ENCODE data around the gene ALDOC.
"Not testable (repeated sequence)": the region's sequence is repeated elsewhere in the genome, so short reads cannot be mapped to it uniquely, and the experiment has no call there.

ALDOC gene

GRCh38 chr17:28576758-28577465, at the start of gene ALDOC:
ALDOC (minus strand) TSS chr17:28576895; CDS start chr17:28575532, 1,363 bp downstream.
- DNase-seq, result peak; percentile 89

DNA sequence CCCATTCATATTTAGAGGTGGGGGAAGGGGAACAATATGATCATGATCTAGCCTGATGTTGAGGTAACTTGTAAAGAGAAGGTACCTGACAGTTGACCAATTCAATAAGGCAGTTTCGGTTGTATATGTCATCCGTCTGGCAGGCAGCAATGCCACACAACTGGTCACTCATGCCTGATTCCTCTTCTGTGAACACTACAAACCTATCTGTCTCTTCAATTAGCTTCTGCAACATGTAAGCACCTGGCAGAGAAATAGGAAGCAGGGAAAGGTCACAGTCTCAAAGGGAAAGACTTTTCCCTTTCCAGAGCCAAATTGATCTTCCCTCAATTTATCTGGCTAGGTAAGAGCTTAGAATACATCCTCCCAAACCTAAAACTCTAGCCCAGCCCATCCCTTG, 47.5 kb upstream of the ALDOC start:
- no peak for DNase-seq

GRCh38 chr17:28623696-28624095, 47.0 kb upstream of the ALDOC start:
- no peak for DNase-seq

DNA sequence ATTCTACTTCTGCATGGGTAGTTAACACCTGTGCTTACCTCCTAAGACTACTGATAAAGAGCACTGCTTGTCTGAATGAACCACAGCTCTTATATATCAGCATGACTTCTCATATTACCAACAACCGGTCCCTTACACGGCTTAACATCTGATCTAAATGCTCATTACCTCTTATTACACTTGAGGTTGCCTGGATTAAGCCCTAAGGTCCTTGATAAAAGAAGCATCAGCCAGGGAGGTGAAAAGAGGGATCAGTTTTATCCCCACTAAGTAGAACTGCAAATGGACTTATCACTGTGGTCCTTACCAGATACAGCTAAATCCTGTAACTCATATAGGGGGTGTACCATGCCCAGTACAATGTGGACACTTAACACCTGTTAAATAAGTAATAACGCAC, 45.5 kb upstream of the ALDOC start:
- DNase-seq, result no peak

DNA sequence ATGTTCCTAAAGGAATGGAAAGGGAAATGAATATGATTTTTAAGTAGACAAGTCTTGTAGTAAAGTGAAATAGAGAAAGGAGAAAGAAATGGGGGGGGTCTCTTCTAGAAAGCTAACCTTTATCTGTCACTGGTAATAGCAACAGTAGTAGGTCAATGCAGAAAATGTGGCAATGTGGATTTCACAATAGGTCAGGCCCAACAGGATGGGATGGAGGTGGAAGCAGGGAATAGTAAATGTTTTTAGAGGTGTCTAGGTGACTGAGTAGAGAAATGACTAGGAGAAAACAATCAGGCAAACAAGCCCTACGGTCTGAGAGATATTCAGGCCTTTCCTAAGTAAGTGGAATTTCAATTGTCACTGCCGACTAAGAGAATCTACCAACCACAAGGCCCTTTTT, 43.3 kb upstream of the ALDOC start:
- DNase-seq, result no peak

DNA sequence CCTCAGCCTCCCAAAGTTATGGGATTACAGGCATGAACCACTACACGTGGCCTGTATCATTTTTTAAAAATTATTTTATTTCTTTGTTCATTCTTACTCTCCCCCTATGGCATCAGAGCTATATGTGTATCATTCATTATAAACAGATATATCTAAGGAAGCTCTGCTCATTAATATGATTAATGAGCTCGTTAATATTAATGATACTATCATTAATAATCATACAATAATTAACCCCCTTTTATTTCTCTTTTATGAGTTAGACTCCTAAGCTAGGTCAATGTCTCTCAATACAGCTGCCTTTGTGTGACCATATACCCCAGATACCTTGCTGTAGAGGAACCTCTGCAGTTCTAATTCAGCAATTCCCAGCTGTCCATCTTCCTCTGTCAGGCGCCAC, 41.8 kb upstream of the ALDOC start:
- DNase-seq, result no peak

DNA sequence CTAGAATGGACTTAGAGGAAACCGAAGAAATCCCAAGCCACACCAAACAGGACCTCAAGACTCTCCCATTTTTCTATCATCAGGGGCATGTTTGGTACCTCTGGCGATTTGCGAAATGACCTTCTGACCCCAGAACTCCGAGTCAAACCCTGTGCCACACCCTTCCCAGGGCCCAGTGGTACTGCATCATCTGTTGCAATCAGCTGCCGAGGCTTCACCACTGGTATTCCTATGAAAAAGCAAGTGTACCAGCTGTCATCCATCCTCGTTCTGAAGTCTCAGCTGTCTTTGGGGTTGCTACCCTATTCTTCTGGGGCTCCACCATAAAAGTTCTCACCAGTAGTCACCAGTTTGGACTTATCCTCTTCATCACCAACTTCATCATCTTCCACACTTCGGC, 39.6 kb upstream of the ALDOC start:
- DNase-seq, result no peak

DNA sequence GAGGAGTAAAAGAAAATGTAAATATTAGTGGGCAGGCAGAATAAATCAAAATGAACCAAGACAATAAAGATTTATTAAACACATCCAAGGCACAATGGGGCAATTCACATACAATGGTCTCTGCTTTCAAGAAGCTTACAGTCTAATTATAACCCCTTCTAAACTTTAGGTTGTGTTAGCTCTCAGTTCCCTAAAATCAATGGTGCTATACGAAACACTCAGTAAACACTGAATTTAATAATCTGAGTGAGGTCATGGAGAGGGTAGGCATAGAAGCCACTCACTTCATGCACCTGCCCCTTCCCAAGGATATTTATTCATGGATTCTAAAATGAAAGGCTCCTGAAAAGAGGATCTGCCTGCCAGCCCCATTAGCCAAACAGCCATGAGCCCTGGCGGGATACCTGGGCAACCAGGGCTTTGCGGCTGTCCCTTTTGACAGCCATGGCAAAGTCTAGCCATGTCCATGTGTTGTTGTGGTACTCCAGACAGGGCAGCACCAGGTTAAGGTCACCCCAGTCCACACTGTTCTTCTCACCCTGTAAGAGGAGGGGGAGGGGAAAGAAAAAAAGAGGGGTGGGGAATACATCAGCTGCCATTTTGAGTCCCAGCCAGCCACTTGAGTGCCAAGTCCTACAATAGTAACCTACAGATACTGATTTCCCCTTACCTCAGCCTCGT, 38.7 kb upstream of the ALDOC start:
- DNase-seq, result no peak

DNA sequence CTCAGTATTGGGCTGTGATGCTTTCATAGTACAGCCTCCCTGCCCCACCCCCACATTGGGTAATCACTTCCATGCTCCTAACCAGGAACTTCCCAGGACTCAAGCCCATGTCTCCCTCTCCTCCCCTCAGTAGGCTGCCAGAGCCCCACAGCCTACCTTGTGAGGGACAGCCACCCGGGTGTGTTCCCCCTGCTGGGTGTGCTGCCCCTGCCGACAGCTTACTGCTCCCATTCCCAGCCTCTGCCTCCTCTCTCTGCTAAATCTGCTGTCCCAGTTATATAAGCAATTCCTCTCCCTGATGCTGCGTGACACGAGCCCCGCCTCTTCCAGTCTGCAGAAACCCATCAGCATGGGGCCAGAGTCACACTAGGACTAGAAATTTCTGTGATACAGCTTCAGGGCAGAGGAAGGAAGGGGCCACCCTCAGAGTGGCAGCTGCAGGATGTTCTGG, 37.3 kb upstream of the ALDOC start, which contains the start of gene RSKR:
RSKR (minus strand) TSS at position 255 of the 451 bp plus-strand sequence; CDS start at position 231, 24 bp downstream.
- DNase-seq, result no peak

DNA sequence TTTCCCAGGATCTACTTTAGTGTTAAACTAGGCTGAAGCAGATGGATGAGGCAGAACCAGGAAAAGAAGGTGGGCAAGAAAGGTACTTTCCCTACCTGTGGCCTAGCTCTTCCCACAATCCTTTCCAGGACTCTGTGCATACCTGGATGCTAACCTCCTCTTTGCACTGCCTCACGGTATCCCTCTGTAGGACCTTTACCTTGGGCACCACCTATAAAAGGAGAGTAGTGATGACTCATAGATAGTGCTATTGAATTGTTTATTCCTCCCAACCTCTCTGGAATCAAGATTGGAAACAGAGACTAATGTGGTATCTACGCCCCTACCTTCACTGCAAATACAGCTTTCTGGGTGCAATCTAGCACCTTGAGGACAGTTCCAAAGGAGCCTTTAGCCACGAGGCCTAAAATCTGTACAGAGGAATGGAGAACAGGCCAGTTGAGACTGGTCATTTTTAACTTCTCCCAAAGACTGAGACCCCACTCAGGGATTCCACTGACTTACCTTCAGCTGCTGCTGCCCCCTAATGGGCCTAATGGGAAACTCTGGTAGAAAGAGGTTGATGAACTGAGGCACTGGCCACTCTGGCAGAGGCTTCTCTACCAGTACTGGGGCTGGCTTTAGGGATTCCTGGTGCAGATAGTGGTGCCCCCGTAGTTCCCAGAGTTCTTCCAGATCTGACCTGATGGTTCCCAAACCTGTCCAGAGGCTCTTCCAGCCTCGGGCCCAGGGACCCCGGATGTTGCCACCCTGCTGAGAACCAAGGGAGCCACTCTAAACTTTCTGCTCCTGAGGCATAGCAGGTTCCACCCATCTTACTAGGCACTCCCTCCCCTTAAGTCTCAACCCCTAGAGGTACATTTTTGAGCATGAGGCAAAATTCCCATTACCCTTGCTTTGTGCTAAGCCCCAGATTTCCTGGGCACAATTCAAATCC, 36.5 kb upstream of the ALDOC start:
- DNase-seq, result no peak

- DNase-seq, result no peak
These were observed 35.8 kb upstream of the ALDOC start for GRCh38 chr17:28612531-28612930.

- DNase-seq, result no peak
These were observed 33.7 kb upstream of the ALDOC start for GRCh38 chr17:28610376-28610775.

DNA sequence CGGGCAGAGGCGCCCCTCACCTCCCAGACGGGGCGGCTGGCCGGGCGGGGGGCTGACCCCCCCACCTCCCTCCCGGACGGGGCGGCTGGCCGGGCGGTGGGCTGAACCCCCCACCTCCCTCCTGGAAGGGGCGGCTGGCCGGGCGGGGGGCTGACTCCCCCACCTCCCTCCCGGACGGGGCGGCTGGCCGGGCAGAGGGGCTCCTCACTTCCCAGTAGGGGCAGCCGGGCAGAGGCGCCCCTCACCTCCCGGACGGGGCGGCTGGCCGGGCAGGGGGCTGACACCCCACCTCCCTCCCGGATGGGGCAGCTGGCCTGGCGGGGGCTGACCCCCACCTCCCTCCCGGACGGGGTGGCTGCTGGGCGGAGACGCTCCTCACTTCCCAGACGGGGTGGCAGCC, 27.3 kb upstream of the ALDOC start:
- not testable (repeated sequence) for DNase-seq

GRCh38 chr17:28599311-28600184, 22.9 kb upstream of the ALDOC start:
- peak; percentile 25 for DNase-seq

DNA sequence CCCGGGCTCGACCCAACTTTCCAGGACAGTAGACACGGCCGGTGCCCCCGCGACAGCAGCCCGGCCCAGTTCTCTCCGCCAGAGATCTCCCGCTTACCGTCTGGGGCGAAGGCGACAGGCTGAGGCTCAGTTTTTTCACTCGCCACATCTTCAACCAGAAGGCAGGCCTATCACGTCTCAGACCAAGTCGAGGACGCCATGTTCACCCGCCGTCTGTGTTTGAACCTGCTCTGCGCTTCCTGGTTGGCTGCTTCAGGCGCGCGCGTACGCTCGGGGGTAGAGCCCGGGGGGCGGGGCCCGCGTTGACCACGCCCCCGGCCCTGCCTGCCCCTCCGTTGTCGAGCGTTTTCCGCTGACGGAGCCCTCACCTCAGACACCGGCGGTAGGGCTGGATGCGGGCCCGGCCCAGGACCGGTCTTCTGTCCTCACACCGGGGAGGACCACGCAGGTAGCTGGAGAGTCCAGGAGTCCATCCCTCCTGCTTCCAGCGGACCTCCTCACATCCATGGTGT, 22.2 kb upstream of the ALDOC start, which contains the start of gene SPAG5:
SPAG5 (minus strand) TSS at position 227 of the 512 bp plus-strand sequence; CDS start at position 148, 79 bp downstream.
- peak; percentile 76 for DNase-seq

GRCh38 chr17:28598389-28598788, 21.7 kb upstream of the ALDOC start:
- DNase-seq, result no peak

DNA sequence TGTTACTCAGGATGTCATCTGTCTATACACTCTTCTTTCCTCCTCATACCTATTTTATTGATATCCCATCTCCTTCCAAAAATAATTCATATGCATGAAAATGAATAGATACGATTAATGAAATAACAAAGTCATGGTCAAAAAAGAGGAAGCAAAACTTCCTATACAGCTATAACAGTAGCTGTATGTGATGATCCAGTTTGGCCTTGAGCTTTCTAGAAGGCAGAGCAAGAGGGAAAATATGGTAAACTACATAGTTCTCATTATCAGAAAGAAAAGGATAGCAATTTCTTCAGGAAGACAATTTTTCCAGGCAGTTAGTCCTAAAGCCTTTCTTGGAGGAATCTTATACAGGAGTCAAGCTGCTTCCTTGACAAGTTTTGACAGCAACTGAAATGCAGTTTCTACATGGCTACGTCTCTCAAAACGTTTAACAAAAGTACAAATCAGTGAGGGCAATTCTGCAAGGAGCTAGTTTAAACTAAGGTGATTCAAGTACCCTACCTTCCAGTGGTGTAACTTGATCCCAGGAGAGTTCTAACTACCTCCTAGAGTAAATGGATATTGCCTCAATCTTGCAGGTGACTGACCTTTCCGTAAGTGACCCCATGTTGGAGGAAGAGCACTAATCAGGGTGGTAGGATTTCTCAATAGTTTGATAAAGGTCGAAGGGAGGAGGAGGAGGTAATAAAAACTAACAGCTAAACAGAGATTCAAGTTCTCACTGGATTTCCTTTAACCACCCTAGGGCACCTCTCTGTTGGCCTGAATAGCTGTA, 21.1 kb upstream of the ALDOC start:
- no peak for DNase-seq

DNA sequence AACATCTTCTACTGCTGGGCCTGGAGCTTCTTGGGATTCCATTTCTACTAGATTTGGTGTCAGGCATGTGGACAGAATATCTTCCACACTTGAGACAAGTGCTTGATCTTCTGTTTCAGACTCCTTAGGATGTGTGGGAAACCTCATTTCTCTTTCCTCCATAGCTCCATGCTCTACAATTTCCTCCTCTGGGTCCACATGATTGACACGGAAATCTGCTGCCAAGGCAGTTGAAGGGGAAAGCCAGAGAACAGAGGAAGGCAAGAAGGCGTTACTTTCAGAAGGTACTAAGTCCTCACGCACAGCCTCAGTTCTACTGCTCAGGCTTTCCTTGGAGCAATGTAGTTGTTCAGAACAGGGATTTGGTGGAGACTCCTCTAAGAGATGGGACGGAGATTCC, 15.6 kb upstream of the ALDOC start:
- DNase-seq, result no peak

- no peak for DNase-seq
These were observed 9.2 kb upstream of the ALDOC start for GRCh38 chr17:28585851-28586250.

GRCh38 chr17:28584434-28584833, 7.7 kb upstream of the ALDOC start:
- no peak for DNase-seq

GRCh38 chr17:28582513-28582912, 5.8 kb upstream of the ALDOC start:
- DNase-seq, result no peak

Measured in NCI-H1048 (cell line).